Stimulated activated CD8-positive, alpha-beta memory T cell treated with anti-CD3 and anti-CD28 coated beads, Interleukin-7, amount 100 ng/mL, for 1 hour (primary cell): ENCODE results near the gene NPAS2.

ENCODE experiments used
- DNase-seq, 2 donors: peaks; one replicate each; pipeline ENCODE4 v3.0.0-alpha.2; 2020; ENCODE audit warnings: low read depth in 2 of 2

Gene NPAS2

DNA sequence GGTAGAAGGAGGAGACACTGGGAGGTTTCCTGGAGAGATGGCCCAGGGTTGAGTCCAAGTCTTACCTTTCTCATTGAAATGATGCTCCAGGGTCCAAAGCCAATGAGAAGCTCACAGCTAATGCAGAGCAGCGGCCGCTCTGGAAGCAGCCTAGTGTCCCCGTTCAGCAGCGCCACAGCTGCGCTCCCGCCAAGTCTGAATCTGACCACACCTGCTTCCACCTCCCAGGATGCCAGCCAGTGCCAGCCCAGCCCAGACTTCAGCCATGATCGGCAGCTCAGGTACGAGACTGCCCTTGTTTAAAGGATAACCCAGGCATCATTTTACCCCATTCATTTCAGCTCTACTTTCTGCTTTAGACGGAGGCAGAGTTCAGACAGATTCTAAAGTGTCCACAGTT, 170.2 kb downstream of the NPAS2 start:
- no peak for DNase-seq

DNA sequence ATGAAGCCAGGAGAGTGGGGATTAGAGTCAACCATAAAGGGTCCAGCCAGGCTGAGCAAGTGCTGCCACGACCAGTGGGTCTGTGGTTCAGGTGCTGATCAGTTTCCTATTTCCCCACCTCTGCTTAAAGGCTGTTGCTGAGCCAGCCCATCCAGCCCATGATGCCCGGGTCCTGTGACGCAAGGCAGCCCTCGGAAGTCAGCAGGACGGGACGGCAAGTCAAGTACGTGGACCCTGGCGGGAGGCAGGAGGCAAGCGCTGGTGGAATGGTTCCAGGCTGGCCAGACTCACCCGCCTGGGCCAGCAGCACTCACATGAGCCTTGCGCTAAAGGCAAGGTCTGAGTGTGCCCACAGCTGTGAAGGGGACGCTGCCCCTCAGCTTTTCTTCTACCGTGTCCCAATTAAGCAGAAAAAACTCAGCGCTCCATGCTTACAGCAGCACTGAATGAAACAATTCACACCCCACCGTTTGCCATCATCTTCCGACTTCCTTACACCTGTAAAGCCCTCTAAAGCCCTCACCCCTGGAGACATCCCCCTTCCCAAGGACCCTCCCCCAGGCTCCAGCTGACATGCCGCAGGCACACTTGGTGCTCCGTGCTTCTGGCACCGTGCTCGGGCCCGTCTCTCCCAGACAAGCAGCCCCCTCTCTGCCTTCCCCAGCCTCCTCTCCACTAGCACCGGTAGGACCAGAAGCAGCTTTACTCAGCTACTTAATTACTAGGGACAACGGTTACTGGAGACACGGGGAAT, 170.9 kb downstream of the NPAS2 start:
- DNase-seq = no peak

- no peak for DNase-seq
These were observed 171.4 kb downstream of the NPAS2 start for GRCh38 chr2:100991404-100991773.

GRCh38 chr2:100992262-100992661, 172.3 kb downstream of the NPAS2 start:
- DNase-seq = no peak

GRCh38 chr2:100993294-100993693, 173.4 kb downstream of the NPAS2 start:
- no peak for DNase-seq

DNA sequence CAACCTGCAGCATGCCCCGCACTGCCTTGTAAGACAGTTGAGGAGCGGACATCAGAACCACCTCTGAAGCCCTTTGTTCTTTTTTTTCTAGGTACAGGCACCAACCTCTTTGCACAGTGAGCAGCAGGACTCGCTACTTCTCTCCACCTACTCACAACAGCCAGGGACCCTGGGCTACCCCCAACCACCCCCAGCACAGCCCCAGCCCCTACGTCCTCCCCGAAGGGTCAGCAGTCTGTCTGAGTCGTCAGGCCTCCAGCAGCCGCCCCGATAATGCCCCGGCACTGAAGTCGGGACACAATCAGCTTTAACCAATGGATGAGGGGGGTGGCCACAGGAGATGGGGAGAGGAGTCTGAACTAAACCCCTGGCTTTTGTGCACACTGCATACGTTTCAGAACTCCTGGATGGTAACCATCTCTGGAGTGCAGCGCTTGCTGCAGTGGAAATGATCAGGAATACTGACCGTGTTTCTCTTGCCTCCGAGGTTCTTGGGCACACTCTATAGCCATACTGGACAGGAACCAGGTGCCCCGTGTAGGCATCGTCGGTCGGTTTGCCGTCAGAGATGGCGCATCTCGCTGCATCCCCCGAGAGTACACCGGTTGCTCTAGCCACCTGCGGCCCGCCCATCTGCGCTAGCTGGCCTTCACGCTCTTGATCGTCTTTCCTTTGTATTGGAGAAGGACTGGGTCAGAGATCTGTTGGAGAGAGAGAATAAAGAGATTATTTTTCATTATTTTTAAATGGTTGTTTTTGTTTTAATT, 175.6 kb downstream of the NPAS2 start:
- no peak for DNase-seq

GRCh38 chr2:100997509-100998234, 177.7 kb downstream of the NPAS2 start:
- no peak for DNase-seq

DNA sequence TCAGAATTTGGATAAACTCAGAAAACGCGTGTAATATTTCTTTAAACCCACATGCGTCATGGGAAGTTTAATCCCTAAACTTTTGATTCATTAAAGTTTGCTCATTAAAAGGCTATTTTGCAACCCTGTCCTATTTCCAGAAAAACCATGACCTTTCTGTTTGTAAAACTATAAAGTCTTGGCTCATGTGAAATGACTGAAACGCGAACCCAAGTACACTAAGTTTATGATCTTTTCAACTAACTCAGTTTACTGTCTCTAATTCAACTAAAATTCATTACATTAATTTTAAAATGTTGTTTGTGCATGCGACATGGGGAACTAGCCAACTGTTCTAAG, 178.3 kb downstream of the NPAS2 start:
- DNase-seq = no peak

GRCh38 chr2:100999995-101000394, 180.1 kb downstream of the NPAS2 start:
- no peak for DNase-seq

DNA sequence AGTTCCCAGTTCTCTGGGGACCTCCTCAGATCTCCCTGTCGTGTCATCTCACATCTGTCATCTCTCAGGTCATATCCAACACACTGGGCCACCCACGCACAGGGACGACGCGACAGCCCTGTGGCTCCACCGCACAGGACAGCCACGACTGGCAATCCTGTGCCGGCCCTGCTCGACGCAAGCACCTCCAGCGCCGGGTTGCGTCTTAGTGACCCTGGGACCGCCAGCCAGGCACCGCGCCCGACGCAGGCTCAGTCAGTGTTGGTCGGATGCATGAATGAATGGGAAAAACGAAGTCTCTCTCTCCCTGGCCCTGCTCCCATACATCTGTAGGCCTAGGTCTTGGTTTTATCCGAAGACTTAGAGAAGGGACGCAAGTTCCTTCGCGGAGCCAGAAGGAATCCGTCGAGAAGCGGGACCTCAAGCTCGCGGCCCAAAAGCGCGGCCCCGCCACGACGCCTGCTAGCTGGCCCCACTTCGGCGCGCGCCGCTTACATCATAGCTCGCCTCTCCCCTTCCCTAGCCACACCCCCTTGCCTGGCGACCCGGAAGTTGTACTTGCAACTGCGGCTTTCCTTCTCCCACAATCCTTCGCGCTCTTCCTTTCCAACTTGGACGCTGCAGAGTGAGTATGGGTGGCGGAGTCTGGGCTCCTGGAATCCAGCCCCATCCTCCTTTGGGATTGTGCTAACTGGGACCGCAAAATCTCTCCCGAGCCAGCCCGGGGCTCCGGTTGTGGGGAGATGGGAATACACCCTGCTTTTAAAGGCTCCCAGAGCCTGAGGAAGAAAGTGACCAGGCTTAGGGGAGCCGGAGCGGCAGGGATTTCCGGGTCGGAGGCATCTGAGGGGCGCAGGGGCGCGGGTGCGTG, 182.0 kb downstream of the NPAS2 start, which contains the start of gene RPL31:
RPL31 (plus strand) TSS at position 599 of the 871 bp plus-strand sequence. CDS start 413 bp downstream, outside the sequence.
- peak; percentile 86 to 89 for DNase-seq

DNA sequence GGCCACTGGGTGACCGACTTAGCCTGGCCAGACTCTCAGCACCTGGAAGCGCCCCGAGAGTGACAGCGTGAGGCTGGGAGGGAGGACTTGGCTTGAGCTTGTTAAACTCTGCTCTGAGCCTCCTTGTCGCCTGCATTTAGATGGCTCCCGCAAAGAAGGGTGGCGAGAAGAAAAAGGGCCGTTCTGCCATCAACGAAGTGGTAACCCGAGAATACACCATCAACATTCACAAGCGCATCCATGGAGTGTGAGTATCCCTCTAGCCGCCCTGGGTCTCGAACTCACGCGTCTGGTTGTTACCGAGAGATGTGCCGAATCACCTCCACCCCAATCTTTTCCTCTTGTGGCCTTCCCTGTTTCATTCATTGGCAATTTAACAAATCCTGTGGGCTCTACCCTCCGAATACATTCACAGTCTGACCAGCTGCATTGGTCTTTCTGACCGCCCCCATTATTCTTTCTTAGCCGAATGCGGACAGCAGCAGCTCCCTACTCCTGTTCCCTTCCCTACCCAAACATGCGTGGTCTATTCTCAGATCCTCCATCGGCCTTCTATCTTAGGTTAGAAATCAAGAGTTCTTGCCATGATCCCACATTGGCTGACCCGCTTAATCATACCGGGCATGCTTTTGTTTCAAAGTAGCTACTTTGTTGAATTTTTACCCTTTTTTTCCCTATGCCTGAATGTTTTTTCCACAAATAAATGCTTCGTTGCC, 182.8 kb downstream of the NPAS2 start:
- no peak for DNase-seq

DNA sequence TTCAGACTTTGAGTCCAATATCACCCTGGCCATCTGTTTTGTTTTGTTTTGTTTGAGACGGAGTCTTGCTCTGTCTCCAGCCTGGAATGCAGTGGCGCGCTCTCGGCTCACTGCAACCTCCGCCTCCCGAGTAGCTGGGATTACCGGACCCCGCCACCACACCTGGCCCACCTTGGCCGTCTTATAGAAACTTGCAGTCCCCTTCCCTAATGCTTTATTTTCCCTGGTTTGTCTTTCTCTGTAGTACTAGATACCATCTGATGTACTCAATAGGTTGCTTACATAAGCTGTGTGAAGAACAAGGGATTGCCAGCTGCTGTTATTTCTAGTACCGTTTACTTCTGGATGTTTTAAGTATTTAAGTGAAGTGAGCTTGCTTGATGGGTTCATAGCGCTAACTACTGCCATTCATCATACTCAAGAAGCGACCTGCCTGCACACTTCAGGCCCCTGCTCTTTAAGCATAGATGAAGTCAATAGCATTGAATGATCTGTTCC, 183.4 kb downstream of the NPAS2 start:
- no peak for DNase-seq

DNA sequence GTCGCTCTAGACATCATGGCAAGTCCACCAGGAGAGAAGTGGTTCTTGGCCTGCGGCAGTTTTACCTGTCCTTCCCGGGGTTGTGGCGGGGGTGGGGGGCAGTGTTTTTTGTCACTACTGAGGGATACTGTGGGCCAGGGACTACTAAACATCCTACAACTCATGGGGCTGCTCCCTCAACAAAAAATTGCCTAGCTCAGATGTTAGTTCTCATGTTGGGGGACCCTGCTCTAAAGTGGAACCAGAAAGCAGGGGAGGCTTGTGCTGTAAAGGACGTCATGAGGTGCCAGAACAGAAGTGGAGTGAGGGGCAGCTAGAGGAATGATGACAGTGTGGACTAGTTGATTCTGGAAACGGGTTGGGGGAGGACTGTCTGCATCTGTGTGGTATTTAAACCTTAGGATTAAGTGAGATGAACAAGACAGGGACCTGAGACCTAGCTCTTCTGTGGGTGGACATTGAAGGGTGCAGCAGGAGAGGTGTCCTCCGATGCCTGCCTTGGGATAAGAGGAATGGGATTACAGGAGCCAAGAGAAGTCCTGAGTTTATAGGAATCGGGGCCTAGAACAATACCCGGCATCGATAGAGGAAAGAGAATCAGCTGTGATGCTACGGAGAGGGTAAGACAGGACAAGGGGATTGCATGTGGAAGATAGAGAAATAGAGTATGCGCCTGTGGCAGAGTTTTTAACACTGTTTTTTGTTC, 184.8 kb downstream of the NPAS2 start:
- no peak for DNase-seq

DNA sequence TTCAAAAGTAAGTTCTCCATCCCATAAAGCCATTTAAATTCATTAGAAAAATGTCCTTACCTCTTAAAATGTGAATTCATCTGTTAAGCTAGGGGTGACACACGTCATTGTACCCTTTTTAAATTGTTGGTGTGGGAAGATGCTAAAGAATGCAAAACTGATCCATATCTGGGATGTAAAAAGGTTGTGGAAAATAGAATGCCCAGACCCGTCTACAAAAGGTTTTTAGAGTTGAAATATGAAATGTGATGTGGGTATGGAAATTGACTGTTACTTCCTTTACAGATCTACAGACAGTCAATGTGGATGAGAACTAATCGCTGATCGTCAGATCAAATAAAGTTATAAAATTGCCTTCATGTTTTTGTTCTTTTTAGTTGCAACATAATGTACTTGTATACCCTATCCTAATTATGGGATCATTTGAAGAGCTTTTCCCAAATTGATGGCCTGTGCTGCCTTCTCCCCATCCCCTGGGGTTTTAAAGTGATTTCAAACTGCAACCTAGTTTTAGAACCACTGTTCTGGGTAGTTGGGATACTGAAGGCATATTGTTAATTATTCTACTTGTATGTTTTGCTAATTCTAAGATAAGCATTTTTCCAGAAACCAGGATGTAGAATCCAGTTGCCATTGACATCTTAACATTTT, 186.3 kb downstream of the NPAS2 start:
- no peak for DNase-seq

DNA sequence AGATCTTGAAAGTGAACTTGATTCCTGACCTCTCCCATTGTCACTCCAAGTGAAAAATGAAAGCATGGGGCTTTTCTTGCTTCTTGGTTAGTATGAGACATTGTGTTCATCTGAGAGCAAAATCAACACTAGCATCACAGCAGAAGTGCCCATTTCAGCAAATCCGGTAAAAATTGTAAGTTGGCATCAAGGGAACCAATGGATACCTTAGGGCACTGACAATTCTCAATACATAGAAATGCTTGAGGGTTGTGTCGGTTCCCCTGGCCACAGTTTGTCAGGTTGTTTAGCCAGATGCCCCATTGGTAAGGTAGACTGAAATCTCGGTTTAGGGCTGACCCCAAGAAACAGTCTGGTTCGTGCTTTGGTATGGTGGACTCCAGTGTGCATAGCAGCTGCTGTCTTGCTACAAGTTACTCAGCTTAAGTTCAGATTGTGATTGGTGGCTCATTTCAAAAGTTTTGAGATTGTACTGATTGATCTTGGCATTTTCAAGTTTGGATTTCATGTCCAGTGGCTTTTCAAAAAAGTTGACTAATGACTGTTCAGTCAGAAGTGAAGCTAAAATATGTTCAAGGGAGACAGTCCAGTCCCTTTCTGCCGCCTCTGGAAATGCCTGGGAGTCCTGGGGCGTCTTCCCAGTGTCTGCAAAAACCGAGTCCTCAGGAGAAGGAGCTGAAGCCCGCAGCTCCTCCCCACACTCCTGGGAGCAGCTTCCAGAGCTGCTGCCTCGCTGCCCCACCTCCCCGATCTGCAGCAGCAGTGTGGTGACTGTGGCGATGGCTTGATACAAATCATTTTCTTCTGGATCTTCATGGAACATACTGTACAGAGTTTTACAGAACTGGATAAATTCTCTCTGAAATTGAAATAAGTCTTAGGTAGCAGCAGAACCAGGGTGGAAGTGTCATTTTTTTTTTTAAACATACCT, 187.7 kb downstream of the NPAS2 start:
- DNase-seq = no peak

DNA sequence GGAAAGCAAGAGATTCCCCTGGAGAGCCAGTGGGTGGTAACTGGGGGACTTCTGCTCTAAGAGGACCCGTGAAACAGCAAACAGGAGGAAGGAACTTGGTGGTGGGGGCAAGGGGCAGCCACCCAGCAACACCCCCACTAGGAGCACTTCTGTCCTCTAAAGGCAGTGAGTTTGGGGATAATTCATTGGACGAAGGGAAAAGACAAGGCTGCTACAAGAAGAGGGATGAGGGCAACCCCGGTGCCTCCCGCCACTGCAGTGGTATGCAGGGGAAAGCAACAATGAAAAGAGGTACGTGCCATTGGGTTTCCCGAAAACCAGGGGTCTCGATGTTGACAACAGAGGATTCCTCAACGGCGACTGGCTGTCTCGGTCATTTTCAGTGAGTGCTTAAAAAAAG, 191.2 kb downstream of the NPAS2 start:
- DNase-seq = no peak

DNA sequence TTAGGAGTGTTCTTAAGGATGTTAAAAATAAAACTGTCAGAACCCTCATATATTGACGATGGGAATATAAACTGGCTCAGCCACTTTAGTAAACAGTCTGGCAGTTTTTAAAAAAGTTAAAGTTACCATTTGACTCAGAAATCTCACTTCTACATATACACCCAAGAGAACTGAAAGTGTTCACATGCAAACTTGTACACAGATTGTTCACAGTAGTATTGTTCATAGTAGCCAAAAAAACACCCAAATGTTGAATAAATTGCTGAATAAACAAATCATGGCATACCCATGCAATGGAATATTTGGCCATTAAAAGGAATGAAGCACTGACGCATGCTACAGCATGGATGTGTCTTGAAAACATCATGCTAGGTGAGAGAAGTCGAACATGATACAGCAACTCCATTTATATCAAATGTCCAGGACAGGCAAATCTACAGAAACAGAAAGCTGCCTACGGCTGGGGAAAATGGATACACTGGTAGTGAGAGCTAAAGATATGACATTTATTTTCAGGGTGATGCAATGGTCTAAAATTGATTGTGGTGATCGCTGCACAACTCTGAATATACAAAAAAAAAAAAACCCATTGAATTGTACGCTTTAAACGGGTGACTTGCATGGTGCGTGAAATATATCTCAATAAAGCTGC, 192.2 kb downstream of the NPAS2 start:
- no peak for DNase-seq

- no peak for DNase-seq
These were observed 192.8 kb downstream of the NPAS2 start for GRCh38 chr2:101012706-101013181.
